ENCODE data around the gene CGB5. TPM values are rescaled to one million over a fixed set of nuclear protein-coding genes. Genes with fewer than 3 reads are reported as not detected.

Gene CGB5
- total and polyA plus RNA-seq, 9 of the 15 experiments (the other 6 are each of a cell fraction or from before 2014, with no cell fraction given), result not detected

- TF ChIP-seq, protein P1, sequence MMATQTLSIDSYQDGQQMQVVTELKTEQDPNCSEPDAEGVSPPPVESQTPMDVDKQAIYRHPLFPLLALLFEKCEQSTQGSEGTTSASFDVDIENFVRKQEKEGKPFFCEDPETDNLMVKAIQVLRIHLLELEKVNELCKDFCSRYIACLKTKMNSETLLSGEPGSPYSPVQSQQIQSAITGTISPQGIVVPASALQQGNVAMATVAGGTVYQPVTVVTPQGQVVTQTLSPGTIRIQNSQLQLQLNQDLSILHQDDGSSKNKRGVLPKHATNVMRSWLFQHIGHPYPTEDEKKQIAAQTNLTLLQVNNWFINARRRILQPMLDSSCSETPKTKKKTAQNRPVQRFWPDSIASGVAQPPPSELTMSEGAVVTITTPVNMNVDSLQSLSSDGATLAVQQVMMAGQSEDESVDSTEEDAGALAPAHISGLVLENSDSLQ (IDR thresholded peaks at IDR 0.05), result no peak
- TF ChIP-seq, protein P2, sequence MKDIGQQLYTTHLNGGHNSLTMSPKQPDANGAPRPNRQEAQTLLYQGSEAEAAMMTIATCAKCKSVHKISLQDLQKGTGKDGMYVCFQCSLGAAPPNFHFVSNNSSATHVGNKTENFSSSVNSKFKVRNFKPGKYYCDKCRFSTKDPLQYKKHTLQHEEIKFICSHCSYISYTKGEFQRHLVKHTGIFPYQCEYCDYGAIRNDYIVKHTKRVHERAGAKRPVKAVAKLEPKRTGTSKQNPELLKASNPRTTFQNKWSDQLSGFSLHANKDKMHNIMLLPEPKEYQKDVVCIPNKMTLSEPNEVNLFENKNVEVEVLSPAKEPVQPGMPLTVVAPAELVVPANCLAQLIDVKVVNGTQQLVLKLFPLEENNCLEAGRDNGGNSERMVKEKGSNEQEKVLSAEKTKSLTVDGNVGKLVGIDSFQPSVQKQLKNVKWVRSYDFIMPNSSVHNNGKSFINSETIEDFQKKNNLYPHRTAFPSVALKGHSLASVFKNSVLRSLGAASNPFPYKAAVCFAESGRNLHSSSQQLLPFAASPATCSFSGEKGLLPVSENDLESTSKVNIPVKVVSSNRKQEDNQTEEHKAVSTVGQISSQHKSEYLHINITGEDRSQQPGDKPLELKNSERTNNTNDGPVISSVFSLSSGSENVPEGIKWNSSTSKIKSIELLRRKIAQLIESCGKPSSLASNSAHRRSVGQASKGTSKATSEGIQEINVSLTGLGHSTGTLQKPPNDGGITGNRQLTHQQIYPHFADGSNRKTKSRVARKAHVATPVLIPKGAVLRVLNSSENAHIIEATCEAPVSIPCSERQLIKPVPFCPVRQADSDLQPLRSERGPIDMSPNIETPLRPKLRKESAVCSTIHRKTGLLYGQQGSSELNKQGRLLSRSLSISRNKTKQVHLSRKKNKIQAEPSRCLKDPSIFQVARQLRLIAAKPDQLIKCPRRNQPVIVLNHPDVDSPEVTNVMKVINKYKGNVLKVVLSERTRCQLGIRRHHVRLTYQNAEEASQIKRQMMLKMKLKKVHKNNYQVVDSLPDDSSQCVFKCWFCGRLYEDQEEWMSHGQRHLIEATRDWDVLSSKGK (CRISPR knock-in tag; IDR thresholded peaks at IDR 0.05), result no peak
- TF ChIP-seq HEY1 (CRISPR knock-in tag; IDR thresholded peaks at IDR 0.05; ENCODE audit: borderline replicate concordance) (no peak), BRD9 (IDR thresholded peaks at IDR 0.05; ENCODE audit: low read depth, partially characterized antibody) (no peak), ZNF197 (CRISPR knock-in tag; IDR thresholded peaks at IDR 0.05; ENCODE audit: low read depth) (no peak), U2AF2 (optimal IDR thresholded peaks at IDR 0.05; ENCODE audit: low read depth, low read length) (no peak), CREM (IDR thresholded peaks at IDR 0.05; ENCODE audit: low read depth) (0 out of 2 replicates have a peak, but pooled peaks have one; percentile 12), PHF21A (IDR thresholded peaks at IDR 0.05; ENCODE audit: borderline replicate concordance, low read depth) (peak; percentile 69; the same call in 1 of the 2 replicates), HLTF (IDR thresholded peaks at IDR 0.05) (no peak), SPI1 (IDR thresholded peaks at IDR 0.05; ENCODE audit: borderline replicate concordance, low read depth, low read length) (peak; percentile 49; the same call in 1 of the 2 replicates), ZFP1 (CRISPR knock-in tag; IDR thresholded peaks at IDR 0.05) (no peak), FOXP1 (CRISPR knock-in tag; IDR thresholded peaks at IDR 0.05) (no peak), RBM39 (optimal IDR thresholded peaks at IDR 0.05; ENCODE audit: low read depth, low read length) (no peak), POLR3A (IDR thresholded peaks at IDR 0.05; ENCODE audit: borderline replicate concordance, extremely low read depth, insufficient read depth, insufficient read length) (no peak), MYNN (IDR thresholded peaks at IDR 0.05) (peak; percentile 28; the same call in 1 of the 2 replicates), MYNN (CRISPR knock-in tag; IDR thresholded peaks at IDR 0.05) (no peak), SMARCA4 (IDR thresholded peaks at IDR 0.05) (no peak), NUFIP1 (IDR thresholded peaks at IDR 0.05; ENCODE audit: partially characterized antibody) (no peak), CBX5 (IDR thresholded peaks at IDR 0.05; ENCODE audit: borderline replicate concordance, low read depth) (no peak), ZNF780A (CRISPR knock-in tag; IDR thresholded peaks at IDR 0.05) (no peak), ZNF75A (CRISPR knock-in tag; IDR thresholded peaks at IDR 0.05) (no peak), MCM5 (IDR thresholded peaks at IDR 0.05; ENCODE audit: low read depth) (no peak), ZNF24 (IDR thresholded peaks at IDR 0.05) (peak; percentile 97), CREB1 (IDR thresholded peaks at IDR 0.05) (no peak), CREB1 (CRISPR knock-in tag; IDR thresholded peaks at IDR 0.05) (no peak)
- TF ChIP-seq, protein P3, sequence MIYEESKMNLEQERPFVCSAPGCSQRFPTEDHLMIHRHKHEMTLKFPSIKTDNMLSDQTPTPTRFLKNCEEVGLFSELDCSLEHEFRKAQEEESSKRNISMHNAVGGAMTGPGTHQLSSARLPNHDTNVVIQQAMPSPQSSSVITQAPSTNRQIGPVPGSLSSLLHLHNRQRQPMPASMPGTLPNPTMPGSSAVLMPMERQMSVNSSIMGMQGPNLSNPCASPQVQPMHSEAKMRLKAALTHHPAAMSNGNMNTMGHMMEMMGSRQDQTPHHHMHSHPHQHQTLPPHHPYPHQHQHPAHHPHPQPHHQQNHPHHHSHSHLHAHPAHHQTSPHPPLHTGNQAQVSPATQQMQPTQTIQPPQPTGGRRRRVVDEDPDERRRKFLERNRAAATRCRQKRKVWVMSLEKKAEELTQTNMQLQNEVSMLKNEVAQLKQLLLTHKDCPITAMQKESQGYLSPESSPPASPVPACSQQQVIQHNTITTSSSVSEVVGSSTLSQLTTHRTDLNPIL (CRISPR knock-in tag; IDR thresholded peaks at IDR 0.05), result no peak
Observed at GRCh38 chr19:48999481-49000325, 43.9 kb upstream of the CGB5 start (continued).

Measured in K562 (cell line).